IMR-90 (cell line): ENCODE measurements around the gene TFDP2. TPM values are rescaled to one million over a fixed set of nuclear protein-coding genes. Genes with fewer than 3 reads are reported as not detected.

Source experiments
- ATAC-seq: fragments of 200-7000 bp; cut with Tn5 transposase; 2 replicates; pipeline ENCODE4 v1.9.1; 2020; ENCODE audit warnings: low read depth, mild to moderate bottlenecking, moderate library complexity
- BruUV-seq: library from RNA; stranded (reverse); fragments of 400-500 nt; replicated peaks from 2 replicates; lab custom pipeline; 2021; lab: Mats Ljungman, UMichigan
- CTCF ChIA-PET: fragments of 300-600 bp; formaldehyde crosslinking; extraction: SDS; loops from one replicate; lab custom pipeline; 2021; ENCODE audit warnings: antibody characterized with exemption; lab: Yijun Ruan, JAX
- POLR2A ChIA-PET: fragments of 300-600 bp; sonication (Branson Sonifier 250); formaldehyde crosslinking; loops from one replicate; lab custom pipeline; 2022; ENCODE audit warnings: antibody characterized with exemption; ENCODE audit not compliant: unreplicated experiment; lab: Charles Lee
- DNase-seq: peaks from one replicate; pipeline ENCODE4 v3.0.0; 2013
- H2AFZ ChIP-seq: replicated peaks from 2 replicates; pipeline ENCODE3; 2013; ENCODE audit warnings: low read length, mild to moderate bottlenecking; ENCODE audit not compliant: poor library complexity
- H2AK5ac ChIP-seq: 2 replicates; pipeline ENCODE4 v1.6.1; 2013; ENCODE audit warnings: low read depth, low read length, inconsistent platforms
- H2AK9ac ChIP-seq: replicated peaks from 2 replicates; pipeline ENCODE3; 2013; ENCODE audit warnings: mild to moderate bottlenecking, low read depth, low read length, moderate library complexity; ENCODE audit not compliant: poor library complexity
- H2BK120ac ChIP-seq: 2 replicates; pipeline ENCODE4 v1.6.1; 2013; ENCODE audit warnings: low read depth, low read length, inconsistent platforms
- H2BK15ac ChIP-seq: 3 replicates; pipeline ENCODE4 v1.6.1; 2013; ENCODE audit warnings: low read depth, low read length, inconsistent platforms
- H2BK20ac ChIP-seq: 2 replicates; pipeline ENCODE4 v1.6.1; 2013; ENCODE audit warnings: low read depth, mild to moderate bottlenecking, inconsistent platforms, low read length, moderate library complexity
- H2BK5ac ChIP-seq: 2 replicates; pipeline ENCODE4 v1.6.1; 2013; ENCODE audit warnings: mild to moderate bottlenecking, low read depth, low read length, inconsistent platforms; ENCODE audit not compliant: poor library complexity, severe bottlenecking
- H3K14ac ChIP-seq: replicated peaks from 2 replicates; pipeline ENCODE4 v1.6.1; 2013; ENCODE audit warnings: low read depth, low read length, inconsistent platforms
- H3K18ac ChIP-seq: 2 replicates; pipeline ENCODE4 v1.6.1; 2013; ENCODE audit warnings: low read depth, low read length, control low read depth
- H3K23ac ChIP-seq: 2 replicates; pipeline ENCODE4 v1.6.1; 2013; ENCODE audit warnings: low read depth, low read length, inconsistent platforms
- H3K27ac ChIP-seq: 2 replicates; pipeline ENCODE4 v1.5.1; 2013; ENCODE audit warnings: mild to moderate bottlenecking, control low read depth, low read length; ENCODE audit not compliant: insufficient read depth
- H3K27me3 ChIP-seq: 2 replicates; pipeline ENCODE4 v1.6.1; 2013; ENCODE audit warnings: low read length; ENCODE audit not compliant: control insufficient read depth, insufficient read depth
- H3K36me3 ChIP-seq: 2 replicates; pipeline ENCODE4 v1.6.1; 2013; ENCODE audit warnings: low read length, mixed read lengths; ENCODE audit not compliant: control insufficient read depth, insufficient read depth
- H3K4ac ChIP-seq: 2 replicates; pipeline ENCODE4 v1.6.1; 2013; ENCODE audit warnings: low read depth, low read length, inconsistent platforms
- H3K4me1 ChIP-seq: 2 replicates; pipeline ENCODE4 v1.6.1; 2013; ENCODE audit warnings: low read length, mixed read lengths; ENCODE audit not compliant: control insufficient read depth, insufficient read depth
- H3K4me2 ChIP-seq: 2 replicates; pipeline ENCODE4 v1.6.1; 2013; ENCODE audit warnings: low read depth, mild to moderate bottlenecking, control low read depth, low read length, moderate library complexity
- H3K4me3 ChIP-seq: 2 replicates; pipeline ENCODE4 v1.5.1; 2013; ENCODE audit warnings: low read depth, mild to moderate bottlenecking, control low read depth, low read length, moderate library complexity; ENCODE audit not compliant: insufficient read depth
- H3K56ac ChIP-seq: 2 replicates; pipeline ENCODE4 v1.6.1; 2013; ENCODE audit warnings: low read length, inconsistent platforms; ENCODE audit not compliant: insufficient read depth; ENCODE audit errors: extremely low read depth
- H3K79me1 ChIP-seq, 2 experiments: 2 replicates each; pipeline ENCODE4 v1.6.1; 2013; ENCODE audit warnings: low read length in 2 of 2, inconsistent platforms in 1 of 2, low read depth in 1 of 2
- H3K9ac ChIP-seq: 2 replicates; pipeline ENCODE4 v1.6.1; 2013; ENCODE audit warnings: low read depth, low read length, control low read depth
- H3K9me1 ChIP-seq: 2 replicates; pipeline ENCODE4 v1.6.1; 2013; ENCODE audit warnings: low read length, inconsistent platforms; ENCODE audit not compliant: insufficient read depth
- H3K9me3 ChIP-seq: 2 replicates; pipeline ENCODE4 v1.6.1; 2013; ENCODE audit warnings: low read length; ENCODE audit not compliant: control insufficient read depth, insufficient read depth
- H4K20me1 ChIP-seq: 2 replicates; pipeline ENCODE4 v1.6.1; 2013; ENCODE audit warnings: low read length, inconsistent platforms; ENCODE audit not compliant: insufficient read depth
- H4K5ac ChIP-seq: 2 replicates; pipeline ENCODE4 v1.6.1; 2013; ENCODE audit warnings: mild to moderate bottlenecking, low read depth, low read length, control low read depth
- H4K8ac ChIP-seq, 2 experiments: 2 replicates each; pipeline ENCODE4 v1.6.1; 2013; ENCODE audit warnings: low read depth in 2 of 2, low read length in 2 of 2, control low read depth in 1 of 2, inconsistent platforms in 1 of 2
- H4K91ac ChIP-seq: 2 replicates; pipeline ENCODE4 v1.6.1; 2013; ENCODE audit warnings: low read depth, low read length, inconsistent platforms; ENCODE audit not compliant: insufficient read depth
- BHLHE40 ChIP-seq: fragments of 150-350 bp; IDR thresholded peaks from 2 replicates; pipeline ENCODE4 v1.6.1; 2016; ENCODE audit warnings: mild to moderate bottlenecking, low read depth, low read length
- CHD1 ChIP-seq: IDR thresholded peaks from 2 replicates; pipeline ENCODE4 v1.6.1; 2012; ENCODE audit warnings: low read depth, low read length, improper control_type of control experiment
- MAFK ChIP-seq: IDR thresholded peaks from 2 replicates; pipeline ENCODE4 v1.6.1; 2012; ENCODE audit warnings: low read depth, low read length, improper control_type of control experiment
- MAZ ChIP-seq: IDR thresholded peaks from 2 replicates; pipeline ENCODE4 v1.6.1; 2012; ENCODE audit warnings: low read depth, mild to moderate bottlenecking, low read length, improper control_type of control experiment, moderate library complexity, borderline replicate concordance
- MXI1 ChIP-seq: IDR thresholded peaks from 2 replicates; pipeline ENCODE4 v1.6.1; 2012; ENCODE audit warnings: low read depth, mild to moderate bottlenecking, low read length, moderate library complexity, borderline replicate concordance
- NFE2L2 ChIP-seq: fragments of 150-350 bp; IDR thresholded peaks from 2 replicates; pipeline ENCODE4 v1.6.1; 2016; ENCODE audit warnings: low read depth, mild to moderate bottlenecking, low read length
- RAD21 ChIP-seq: IDR thresholded peaks from 2 replicates; pipeline ENCODE4 v1.6.1; 2012; ENCODE audit warnings: low read length, improper control_type of control experiment
- RCOR1 ChIP-seq: IDR thresholded peaks from 2 replicates; pipeline ENCODE4 v1.6.1; 2012; ENCODE audit warnings: mild to moderate bottlenecking, low read length, improper control_type of control experiment; ENCODE audit not compliant: insufficient replicate concordance
- RFX5 ChIP-seq: IDR thresholded peaks from 2 replicates; pipeline ENCODE4 v1.8.0; 2012; ENCODE audit warnings: low read depth, mild to moderate bottlenecking, low read length, moderate library complexity
- SMC3 ChIP-seq: fragments of 150-350 bp; IDR thresholded peaks from 2 replicates; pipeline ENCODE4 v1.6.1; 2016; ENCODE audit warnings: low read depth, mild to moderate bottlenecking, antibody characterized with exemption, low read length, moderate library complexity
- WGBS, 2 experiments: methylation state at CpG; one replicate each; pipeline versions ENCODE4 v1.1.5 to v1.1.7; 2013; ENCODE audit warnings: missing lambda C conversion rate in 2 of 2; ENCODE audit not compliant: insufficient read length in 1 of 2; ENCODE audit errors: extremely low coverage in 2 of 2; 5-methylcytosine and 5-hydroxymethylcytosine counted together
- dilution Hi-C: fragments of 300-500 bp; cut with HindIII; formaldehyde crosslinking; loops from one replicate; pipeline ENCODE4 v1.14.3; 2018; ENCODE audit warnings: low sequenced_read_pairs; ENCODE audit not compliant: unreplicated experiment
- in situ Hi-C: fragments of 300-500 bp; cut with MboI; formaldehyde crosslinking; loops from 3 replicates; pipeline ENCODE4 v1.14.3; 2019; ENCODE audit warnings: low sequenced_read_pairs, inconsistent platforms, mixed read lengths
- intact Hi-C: fragments of 100-400 bp; cut with micrococcal nuclease; formaldehyde crosslinking; loops from 2 replicates; pipeline ENCODE4 v1.10.0; 2022
- polyA plus RNA-seq, 3 experiments: library from polyadenylated mRNA; depleted of rRNA; stranded (reverse); fragments of >200 nt; gene quantifications; 2 replicates each; pipeline ENCODE4 v1.2.3, GENCODE V29; 2012; ENCODE audit warnings: low replicate concordance in 1 of 3
- total RNA-seq: library from RNA; depleted of rRNA; stranded (reverse); fragments of >200 nt; gene quantifications from 2 replicates; pipeline ENCODE4 v1.2.3, GENCODE V29; 2012
- TF ChIP-seq, protein P1 (sequence below): fragments of 150-350 bp; IDR thresholded peaks from 2 replicates; pipeline ENCODE4 v1.6.1; 2016; ENCODE audit warnings: low read depth, mild to moderate bottlenecking, low read length, moderate library complexity, borderline replicate concordance
- TF ChIP-seq, protein P2 (sequence below): fragments of 150-350 bp; IDR thresholded peaks from 2 replicates; pipeline ENCODE4 v1.6.1; 2017; ENCODE audit warnings: mild to moderate bottlenecking, antibody characterized with exemption, low read length, low read depth

Gene TFDP2
- total and polyA plus RNA-seq, 2 of the 4 experiments (the other 2 are of a cell fraction), result 10.7 to 23.7 TPM

DNA sequence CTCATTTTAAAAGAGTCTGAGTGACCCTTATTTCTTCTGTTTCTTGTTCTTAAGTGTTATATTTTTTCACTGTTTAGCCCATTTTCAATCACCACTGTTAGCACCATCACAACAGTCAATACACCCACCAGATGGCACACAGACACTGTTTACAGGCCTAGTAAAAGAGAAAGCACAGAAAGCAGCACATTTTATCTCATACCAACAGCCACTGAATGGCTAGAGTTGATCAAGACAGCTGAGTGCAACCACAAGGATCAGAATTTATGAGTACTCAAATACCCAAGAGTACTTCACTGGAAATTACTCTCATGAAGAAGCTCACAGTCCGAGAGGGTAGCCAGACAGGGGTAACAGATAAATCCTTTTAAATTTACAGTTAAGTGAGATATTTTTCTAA lies 127.0 kb downstream of the TFDP2 start:
- H3K9ac ChIP-seq, result no peak overlapping the region
- no peak overlapping the region for H3K23ac ChIP-seq
- intact Hi-C loops (loop anchor here (1.0 kb wide), 1 partner anchor 258 kb away; no protein-coding TSS in a partner anchor), dilution Hi-C loops (no loop called here), in situ Hi-C loops (no loop called here)
- no peak overlapping the region for H4K91ac ChIP-seq
- no TSS peak for BruUV-seq
- H3K9me3 ChIP-seq, result no peaks in the 10 kb centered on the region
- H3K36me3 ChIP-seq, result no peaks in the 10 kb centered on the region
- H3K27ac ChIP-seq, result no peak overlapping the region
- no peaks in the 10 kb centered on the region for H3K4me1 ChIP-seq
- DNase-seq (no peak), ATAC-seq (peak; percentile 69)
- no peaks in the 10 kb centered on the region for H3K27me3 ChIP-seq
- H4K20me1 ChIP-seq, result no peaks in the 10 kb centered on the region
- H4K5ac ChIP-seq, result no peak overlapping the region
- no peak overlapping the region for H2BK20ac ChIP-seq
- H3K56ac ChIP-seq, result no peak overlapping the region
- H4K8ac ChIP-seq, result no peak overlapping the region
- H2AK9ac ChIP-seq, result no peak overlapping the region
- H3K18ac ChIP-seq, result no peak overlapping the region
- no peak overlapping the region for H3K14ac ChIP-seq
- no peak overlapping the region for H3K4me2 ChIP-seq
- ChIA-PET CTCF (interaction anchor here (0.8 kb wide), 1 partner anchor 9 kb away, joined by 4 read pairs; no protein-coding TSS in a partner anchor), POLR2A (no interaction called here)
- H3K4me3 ChIP-seq, result no peak overlapping the region
- no peak for TF ChIP-seq BHLHE40
- no peak for TF ChIP-seq RAD21
- no peak for TF ChIP-seq MXI1
- TF ChIP-seq, protein P1, sequence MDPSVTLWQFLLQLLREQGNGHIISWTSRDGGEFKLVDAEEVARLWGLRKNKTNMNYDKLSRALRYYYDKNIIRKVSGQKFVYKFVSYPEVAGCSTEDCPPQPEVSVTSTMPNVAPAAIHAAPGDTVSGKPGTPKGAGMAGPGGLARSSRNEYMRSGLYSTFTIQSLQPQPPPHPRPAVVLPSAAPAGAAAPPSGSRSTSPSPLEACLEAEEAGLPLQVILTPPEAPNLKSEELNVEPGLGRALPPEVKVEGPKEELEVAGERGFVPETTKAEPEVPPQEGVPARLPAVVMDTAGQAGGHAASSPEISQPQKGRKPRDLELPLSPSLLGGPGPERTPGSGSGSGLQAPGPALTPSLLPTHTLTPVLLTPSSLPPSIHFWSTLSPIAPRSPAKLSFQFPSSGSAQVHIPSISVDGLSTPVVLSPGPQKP, result no peak
- TF ChIP-seq MAZ, result no peak
- no peak for TF ChIP-seq RFX5
- TF ChIP-seq, protein P2, sequence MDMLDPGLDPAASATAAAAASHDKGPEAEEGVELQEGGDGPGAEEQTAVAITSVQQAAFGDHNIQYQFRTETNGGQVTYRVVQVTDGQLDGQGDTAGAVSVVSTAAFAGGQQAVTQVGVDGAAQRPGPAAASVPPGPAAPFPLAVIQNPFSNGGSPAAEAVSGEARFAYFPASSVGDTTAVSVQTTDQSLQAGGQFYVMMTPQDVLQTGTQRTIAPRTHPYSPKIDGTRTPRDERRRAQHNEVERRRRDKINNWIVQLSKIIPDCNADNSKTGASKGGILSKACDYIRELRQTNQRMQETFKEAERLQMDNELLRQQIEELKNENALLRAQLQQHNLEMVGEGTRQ, result no peak
- TF ChIP-seq NFE2L2, result no peak
- no peak for TF ChIP-seq RCOR1
- no peak for TF ChIP-seq CHD1
- no peak for TF ChIP-seq MAFK
- TF ChIP-seq SMC3, result no peak
- H3K79me1 ChIP-seq, result peaks cover 0 to 6% of the 10 kb centered on the region in 2 experiments; a peak in 2 of 4 replicates
- H2AK5ac ChIP-seq, result no peak overlapping the region
- no peak overlapping the region for H2AFZ ChIP-seq
- H3K9me1 ChIP-seq, result no peaks in the 10 kb centered on the region
- H2BK15ac ChIP-seq, result no peak overlapping the region
- no peak overlapping the region for H2BK120ac ChIP-seq
- no CpG with 5 or more reads among the region's 1 CpG for WGBS, 2 experiments
- H2BK5ac ChIP-seq, result no peak overlapping the region
- H3K4ac ChIP-seq, result no peak overlapping the region
